GM10248 (cell line): ENCODE data around the gene DECR2.

Source experiments
- CTCF ChIA-PET: fragments of 300-600 bp; sonication (Branson Sonifier 250); formaldehyde crosslinking; extraction: SDS; loops from one replicate; lab custom pipeline; 2021; ENCODE audit warnings: antibody characterized with exemption; lab: Yijun Ruan, JAX
- POLR2A ChIA-PET: fragments of 350-650 bp; sonication (Branson Sonifier 250); formaldehyde crosslinking; extraction: SDS; loops from one replicate; lab custom pipeline; 2020; ENCODE audit warnings: antibody characterized with exemption; lab: Yijun Ruan, JAX
- DNase-seq: peaks from one replicate; pipeline ENCODE4 v3.0.0; 2012; ENCODE audit errors: extremely low spot score
- CTCF ChIP-seq: IDR thresholded peaks from 2 replicates; pipeline ENCODE4 v1.5.1; 2012; ENCODE audit warnings: mild to moderate bottlenecking, low read depth; ENCODE audit errors: extremely low read depth, missing control alignments, control extremely low read depth

The DECR2 gene

DNA sequence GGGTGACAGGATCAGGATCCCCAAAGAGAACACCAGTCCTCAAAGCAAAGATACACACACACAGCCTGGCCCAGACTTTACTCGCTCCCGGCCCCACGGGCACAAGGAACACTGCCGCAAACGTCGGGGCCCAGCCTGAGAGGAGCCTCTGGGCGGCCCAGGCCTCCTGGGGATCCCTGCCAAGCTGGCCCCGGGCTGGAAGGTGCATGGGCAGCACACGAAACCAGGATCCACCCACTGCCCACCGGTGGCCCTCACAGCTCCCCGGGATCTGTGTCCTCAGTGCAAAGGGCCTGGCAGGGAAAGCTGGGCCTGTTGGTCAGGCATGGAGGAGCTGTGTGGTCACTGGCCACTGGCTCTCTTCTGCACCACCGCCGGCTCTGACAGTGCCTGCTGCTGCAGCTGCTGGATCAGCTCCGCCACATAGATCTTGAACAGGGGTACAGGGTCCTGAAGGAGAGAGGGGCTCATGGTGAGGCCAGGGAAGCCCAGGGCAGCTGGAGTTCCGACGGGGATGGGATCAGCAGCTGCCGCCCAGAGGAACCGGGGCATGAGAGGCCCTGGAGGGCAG, 34.3 kb upstream of the DECR2 start:
- no peak for TF ChIP-seq CTCF
- POLR2A ChIA-PET = no interaction called here
- CTCF ChIA-PET = interaction anchor here (1.3 to 1.4 kb wide), 2 partner anchors 249 to 260 kb away, joined by 3 read pairs; no protein-coding TSS in a partner anchor
- no peak for DNase-seq

- ChIA-PET POLR2A (no interaction called here), CTCF (interaction anchor here (1.2 to 1.3 kb wide), 3 partner anchors 12 to 303 kb away, joined by 3 to 4 read pairs (median 4); no protein-coding TSS in a partner anchor)
- no peak for DNase-seq
- no peak for TF ChIP-seq CTCF
Observed at GRCh38 chr16:368388-369158, 33.1 kb upstream of the DECR2 start.

- no peak for DNase-seq
- TF ChIP-seq CTCF = no peak
- ChIA-PET CTCF (interaction anchor here (1.2 kb wide), 2 partner anchors 13 to 303 kb away, joined by 4 read pairs; no protein-coding TSS in a partner anchor), POLR2A (no interaction called here)
Observed at GRCh38 chr16:369275-369865, 32.3 kb upstream of the DECR2 start.

GRCh38 chr16:369866-370436, 31.7 kb upstream of the DECR2 start:
- no peak for DNase-seq
- ChIA-PET CTCF (interaction anchor here (1.2 to 1.3 kb wide), 5 partner anchors 8 to 304 kb away, joined by 4 to 6 read pairs (median 4); no protein-coding TSS in a partner anchor), POLR2A (no interaction called here)
- no peak for TF ChIP-seq CTCF

DNA sequence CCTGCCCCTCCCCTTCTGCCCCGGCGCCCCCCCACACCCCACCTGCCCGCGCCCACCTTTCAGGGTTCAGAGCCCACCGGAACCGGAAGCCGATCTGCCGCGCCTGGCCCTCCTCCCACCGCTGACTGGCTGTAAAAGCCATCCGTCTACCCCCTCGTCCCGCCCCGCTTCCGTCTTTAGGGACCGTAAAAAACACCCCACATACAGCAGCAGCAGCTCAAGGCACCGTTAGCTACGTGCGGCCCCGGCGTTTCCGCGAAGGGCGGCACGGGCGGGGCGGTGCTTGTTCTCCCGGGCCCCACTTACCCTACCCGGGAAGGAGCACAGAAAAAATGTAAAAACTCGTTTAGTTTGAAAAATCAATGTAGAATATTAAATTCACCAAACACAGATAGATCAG, 31.2 kb upstream of the DECR2 start, which contains the start of gene MRPL28:
Gene MRPL28 (minus strand): TSS at position 96 of the 400 bp plus-strand sequence. CDS start 320 bp downstream, outside the sequence.
- POLR2A ChIA-PET = no interaction called here
- no peak for TF ChIP-seq CTCF

More for the DNA sequence above, 31.2 kb upstream of the DECR2 start, which contains the start of gene MRPL28:
- DNase-seq = peak; percentile 98
- CTCF ChIA-PET = interaction anchor here (1.1 to 1.3 kb wide), 4 partner anchors 8 to 273 kb away, joined by 4 to 6 read pairs (median 4); no protein-coding TSS in a partner anchor
